Measurements from ENCODE around the gene PMM2.

PMM2 gene

GRCh38 chr16:8855972-8856371 is 58.3 kb downstream of the PMM2 start:
- no peaks in the 10 kb centered on the region for H3K27me3 Mint-ChIP-seq
- peaks cover 52% of the 10 kb centered on the region for H3K36me3 Mint-ChIP-seq
- no peaks in the 10 kb centered on the region for H3K9me3 Mint-ChIP-seq
- DNase-seq = peak; percentile 16
- H3K27ac Mint-ChIP-seq = peak overlapping the region; percentile 19
- H3K4me1 Mint-ChIP-seq = peaks cover 60% of the 10 kb centered on the region
- CTCF ChIA-PET = interaction anchor here (2.7 kb wide), 1 partner anchor 24 kb away, joined by 13 read pairs; no protein-coding TSS in a partner anchor
- no peak overlapping the region for H3K4me3 Mint-ChIP-seq

GRCh38 chr16:8858994-8859912 is 61.6 kb downstream of the PMM2 start:
- H3K27me3 Mint-ChIP-seq = no peaks in the 10 kb centered on the region
- no peaks in the 10 kb centered on the region for H3K9me3 Mint-ChIP-seq
- peaks cover 59% of the 10 kb centered on the region for H3K4me1 Mint-ChIP-seq
- H3K27ac Mint-ChIP-seq = peak overlapping the region; percentile 58
- H3K36me3 Mint-ChIP-seq = peaks cover 49% of the 10 kb centered on the region
- peak; percentile 18 for DNase-seq
- no peak overlapping the region for H3K4me3 Mint-ChIP-seq
- CTCF ChIA-PET = no interaction called here

- peaks cover 44% of the 10 kb centered on the region for H3K36me3 Mint-ChIP-seq
- no peak for DNase-seq
- H3K27ac Mint-ChIP-seq = no peak overlapping the region
- H3K4me1 Mint-ChIP-seq = peaks cover 58% of the 10 kb centered on the region
- CTCF ChIA-PET = interaction anchor here (2.1 kb wide), 1 partner anchor 13 kb away, joined by 6 read pairs; no protein-coding TSS in a partner anchor
- H3K27me3 Mint-ChIP-seq = no peaks in the 10 kb centered on the region
- H3K9me3 Mint-ChIP-seq = no peaks in the 10 kb centered on the region
- no peak overlapping the region for H3K4me3 Mint-ChIP-seq
These were observed 62.6 kb downstream of the PMM2 start for GRCh38 chr16:8859913-8860881.

GRCh38 chr16:8861563-8862308 is 64.1 kb downstream of the PMM2 start:
- no peak overlapping the region for H3K4me3 Mint-ChIP-seq
- no peaks in the 10 kb centered on the region for H3K9me3 Mint-ChIP-seq
- H3K4me1 Mint-ChIP-seq = peaks cover 62% of the 10 kb centered on the region
- H3K27me3 Mint-ChIP-seq = no peaks in the 10 kb centered on the region
- DNase-seq = no peak
- CTCF ChIA-PET = interaction anchor here (1.2 to 2.1 kb wide), 3 partner anchors 11 to 19 kb away, joined by 3 to 6 read pairs (median 6); no protein-coding TSS in a partner anchor
- peaks cover 38% of the 10 kb centered on the region for H3K36me3 Mint-ChIP-seq
- peak overlapping the region; percentile 60 for H3K27ac Mint-ChIP-seq

- DNase-seq = no peak
- Mint-ChIP-seq H3K27ac (peak overlapping the region; percentile 60), H3K4me1 (peaks cover 62% of the 10 kb centered on the region), H3K9me3 (no peaks in the 10 kb centered on the region), H3K4me3 (no peak overlapping the region), H3K27me3 (no peaks in the 10 kb centered on the region), H3K36me3 (peaks cover 39% of the 10 kb centered on the region)
- CTCF ChIA-PET = interaction anchor here (0.8 to 2.1 kb wide), 4 partner anchors 11 to 18 kb away, joined by 3 to 6 read pairs (median 4); no protein-coding TSS in a partner anchor
These were observed 64.9 kb downstream of the PMM2 start for GRCh38 chr16:8862309-8863130.

GRCh38 chr16:8863594-8864424 is 66.2 kb downstream of the PMM2 start:
- H3K4me1 Mint-ChIP-seq = peaks cover 51% of the 10 kb centered on the region
- H3K9me3 Mint-ChIP-seq = no peaks in the 10 kb centered on the region
- H3K36me3 Mint-ChIP-seq = peaks cover 33% of the 10 kb centered on the region
- no peaks in the 10 kb centered on the region for H3K27me3 Mint-ChIP-seq
- H3K27ac Mint-ChIP-seq = peak overlapping the region; percentile 10
- DNase-seq = no peak
- peak overlapping the region; percentile 2 for H3K4me3 Mint-ChIP-seq
- CTCF ChIA-PET = interaction anchor here (0.8 kb wide), 1 partner anchor 10 kb away, joined by 3 read pairs; no protein-coding TSS in a partner anchor

- no peaks in the 10 kb centered on the region for H3K27me3 Mint-ChIP-seq
- peak overlapping the region; percentile 45 for H3K27ac Mint-ChIP-seq
- DNase-seq = no peak
- peaks cover 55% of the 10 kb centered on the region for H3K4me1 Mint-ChIP-seq
- H3K36me3 Mint-ChIP-seq = peaks cover 31% of the 10 kb centered on the region
- H3K9me3 Mint-ChIP-seq = no peaks in the 10 kb centered on the region
- CTCF ChIA-PET = interaction anchor here (1.1 kb wide), 1 partner anchor 9 kb away, joined by 5 read pairs; no protein-coding TSS in a partner anchor
- peak overlapping the region; percentile 2 for H3K4me3 Mint-ChIP-seq
These were observed 67.0 kb downstream of the PMM2 start for GRCh38 chr16:8864480-8865110.

GRCh38 chr16:8865145-8865882 is 67.7 kb downstream of the PMM2 start:
- DNase-seq = no peak
- Mint-ChIP-seq H3K27me3 (no peaks in the 10 kb centered on the region), H3K4me3 (peak overlapping the region; percentile 96), H3K27ac (peak overlapping the region; percentile 67), H3K4me1 (peaks cover 58% of the 10 kb centered on the region), H3K9me3 (no peaks in the 10 kb centered on the region), H3K36me3 (peaks cover 29% of the 10 kb centered on the region)
- CTCF ChIA-PET = interaction anchor here (1.1 kb wide), 1 partner anchor 9 kb away, joined by 5 read pairs; no protein-coding TSS in a partner anchor

- no peak for DNase-seq
- CTCF ChIA-PET = interaction anchor here (1.1 kb wide), 1 partner anchor 8 kb away, joined by 5 read pairs; no protein-coding TSS in a partner anchor
- Mint-ChIP-seq H3K4me1 (peaks cover 62% of the 10 kb centered on the region), H3K4me3 (peak overlapping the region; percentile 96), H3K27ac (peak overlapping the region; percentile 84), H3K36me3 (peaks cover 27% of the 10 kb centered on the region), H3K27me3 (no peaks in the 10 kb centered on the region), H3K9me3 (no peaks in the 10 kb centered on the region)
These were observed 68.7 kb downstream of the PMM2 start for GRCh38 chr16:8866118-8866883.

- Mint-ChIP-seq H3K27ac (peak overlapping the region; percentile 97), H3K27me3 (no peaks in the 10 kb centered on the region), H3K9me3 (no peaks in the 10 kb centered on the region), H3K36me3 (peaks cover 27% of the 10 kb centered on the region), H3K4me3 (peak overlapping the region; percentile 96), H3K4me1 (peaks cover 60% of the 10 kb centered on the region)
- CTCF ChIA-PET = interaction anchor here (1.1 to 3.1 kb wide), 2 partner anchors 13 to 15 kb away, joined by 4 to 20 read pairs; no protein-coding TSS in a partner anchor
- no peak for DNase-seq
These were observed 69.2 kb downstream of the PMM2 start for GRCh38 chr16:8866884-8867215.

All from activated naive CD4-positive, alpha-beta T cell treated with anti-CD3 and anti-CD28 coated beads, Interleukin-2, amount 10 ng/mL, durations not matched to agents 7 days and 5 days (primary cell).